Tracheal epithelial cell (primary cell): ENCODE data around the gene CDH7. TPM values are rescaled to one million over a fixed set of nuclear protein-coding genes. Genes with fewer than 3 reads are reported as not detected.

Experiments
- total RNA-seq: library from RNA; depleted of rRNA; stranded (reverse); fragments of >200 nt; gene quantifications from 2 replicates; pipeline ENCODE4 v1.2.1, GENCODE V29; 2014

CDH7 gene
- under 0.01 TPM in 2 replicates for total RNA-seq

GRCh38 chr18:65750389-65751154, at the start of gene CDH7:
Gene CDH7, plus strand, starts transcription at chr18:65751012. Its CDS starts 11,831 bp downstream, at chr18:65762843.

